ENCODE results near the gene TEX48.

DNA sequence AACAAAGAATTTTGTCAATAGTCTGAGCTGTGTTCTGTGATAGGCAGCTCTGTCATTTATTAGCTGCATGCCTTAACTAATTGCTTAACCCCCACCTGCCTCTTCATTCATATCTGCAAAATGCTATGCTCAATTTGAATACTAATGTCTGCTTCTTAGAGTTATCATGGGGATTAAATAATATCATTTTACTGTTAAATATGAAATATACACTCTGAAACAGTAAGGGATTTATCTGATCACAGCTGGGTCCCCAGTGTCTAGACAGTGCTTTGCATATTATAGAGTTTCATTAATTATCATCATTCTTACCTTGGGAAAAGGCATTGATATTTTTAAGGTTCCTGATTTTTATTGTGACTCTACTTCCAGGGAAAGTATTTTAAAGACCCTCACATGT is 12.0 kb downstream of the TEX48 start:
- TF ChIP-seq, protein P1, sequence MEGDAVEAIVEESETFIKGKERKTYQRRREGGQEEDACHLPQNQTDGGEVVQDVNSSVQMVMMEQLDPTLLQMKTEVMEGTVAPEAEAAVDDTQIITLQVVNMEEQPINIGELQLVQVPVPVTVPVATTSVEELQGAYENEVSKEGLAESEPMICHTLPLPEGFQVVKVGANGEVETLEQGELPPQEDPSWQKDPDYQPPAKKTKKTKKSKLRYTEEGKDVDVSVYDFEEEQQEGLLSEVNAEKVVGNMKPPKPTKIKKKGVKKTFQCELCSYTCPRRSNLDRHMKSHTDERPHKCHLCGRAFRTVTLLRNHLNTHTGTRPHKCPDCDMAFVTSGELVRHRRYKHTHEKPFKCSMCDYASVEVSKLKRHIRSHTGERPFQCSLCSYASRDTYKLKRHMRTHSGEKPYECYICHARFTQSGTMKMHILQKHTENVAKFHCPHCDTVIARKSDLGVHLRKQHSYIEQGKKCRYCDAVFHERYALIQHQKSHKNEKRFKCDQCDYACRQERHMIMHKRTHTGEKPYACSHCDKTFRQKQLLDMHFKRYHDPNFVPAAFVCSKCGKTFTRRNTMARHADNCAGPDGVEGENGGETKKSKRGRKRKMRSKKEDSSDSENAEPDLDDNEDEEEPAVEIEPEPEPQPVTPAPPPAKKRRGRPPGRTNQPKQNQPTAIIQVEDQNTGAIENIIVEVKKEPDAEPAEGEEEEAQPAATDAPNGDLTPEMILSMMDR (IDR thresholded peaks at IDR 0.05) = no peak
- no peak for TF ChIP-seq POLR2A (IDR thresholded peaks at IDR 0.05)

Data from lower leg skin (tissue), 3 donors.